Testis (tissue), 5 donors: ENCODE measurements around the gene BBOX1. TPM values are rescaled to one million over a fixed set of nuclear protein-coding genes. Genes with fewer than 3 reads are reported as not detected.

Experiments
- DNase-seq: peaks from one replicate; pipeline ENCODE4 v3.0.0-alpha.2; 2019
- H3K27ac ChIP-seq, 2 donors: fragments of 200-600 bp; sonication (generic); one replicate each; pipeline ENCODE4 v1.5.1; 2019
- H3K27me3 ChIP-seq: fragments of 200-600 bp; sonication (generic); one replicate; pipeline ENCODE4 v1.5.1; 2019
- H3K36me3 ChIP-seq: fragments of 200-600 bp; sonication (generic); one replicate; pipeline ENCODE4 v1.5.1; 2017; ENCODE audit warnings: low read depth; ENCODE audit errors: missing control alignments
- H3K4me1 ChIP-seq: fragments of 200-600 bp; sonication (generic); one replicate; pipeline ENCODE4 v1.5.1; 2019
- H3K4me3 ChIP-seq, 2 donors: fragments of 200-600 bp; sonication (generic); one replicate each; pipeline ENCODE4 v1.5.1; 2017 to 2019
- H3K9me3 ChIP-seq: fragments of 200-600 bp; sonication (generic); one replicate; pipeline ENCODE4 v1.5.1; 2017
- CTCF ChIP-seq, 3 experiments: fragments of 450-650 bp in 2 of 3; fragments of 200-600 bp in 1 of 3; sonication (generic) in 1 of 3; IDR thresholded peaks; one replicate each; pipeline ENCODE4 v1.5.1; 2016 to 2019; ENCODE audit warnings: antibody characterized with exemption in 3 of 3, mild to moderate bottlenecking in 2 of 3, moderate library complexity in 1 of 3
- POLR2A ChIP-seq: fragments of 450-650 bp; IDR thresholded peaks from one replicate; pipeline ENCODE4 v1.6.1; 2017; ENCODE audit warnings: antibody characterized with exemption, mild to moderate bottlenecking, moderate library complexity
- WGBS, 2 donors: methylation state at CpG; one replicate each; pipeline ENCODE4 v1.1.5; 2018; 5-methylcytosine and 5-hydroxymethylcytosine counted together
- intact Hi-C: fragments of 100-400 bp; cut with DNase I; formaldehyde crosslinking; loops from one replicate; pipeline ENCODE4 v1.15.1; 2023; ENCODE audit warnings: low total_unique reads
- long read RNA-seq, 2 donors: transcript quantifications; one replicate each; lab custom pipeline, GENCODE V29; 2026
- polyA plus RNA-seq: library from polyadenylated mRNA; stranded (reverse); fragments of 350-450 nt; fragmentation: Illumina TruSeq; extraction: RNeasy Lipid Tissue Mini Kit (QIAGEN cat#74804); gene quantifications from one replicate; pipeline ENCODE4 v1.2.3, GENCODE V29; 2014; ENCODE audit warnings: low read depth, low replicate concordance; ENCODE audit not compliant: insufficient read depth
- total RNA-seq, 2 donors: library from RNA; depleted of rRNA; stranded (reverse); fragments of >200 nt; gene quantifications; one replicate each; pipeline ENCODE4 v1.2.3, GENCODE V29; 2016

Gene BBOX1, protein sequence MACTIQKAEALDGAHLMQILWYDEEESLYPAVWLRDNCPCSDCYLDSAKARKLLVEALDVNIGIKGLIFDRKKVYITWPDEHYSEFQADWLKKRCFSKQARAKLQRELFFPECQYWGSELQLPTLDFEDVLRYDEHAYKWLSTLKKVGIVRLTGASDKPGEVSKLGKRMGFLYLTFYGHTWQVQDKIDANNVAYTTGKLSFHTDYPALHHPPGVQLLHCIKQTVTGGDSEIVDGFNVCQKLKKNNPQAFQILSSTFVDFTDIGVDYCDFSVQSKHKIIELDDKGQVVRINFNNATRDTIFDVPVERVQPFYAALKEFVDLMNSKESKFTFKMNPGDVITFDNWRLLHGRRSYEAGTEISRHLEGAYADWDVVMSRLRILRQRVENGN
- under 1 TPM in 1 of 2 donors, not detected in 1; 0.24 TPM for total RNA-seq
- 1.2 TPM for polyA plus RNA-seq
- long read RNA-seq, donor 1: 0 reads
- long read RNA-seq, donor 2: 0 reads

DNA sequence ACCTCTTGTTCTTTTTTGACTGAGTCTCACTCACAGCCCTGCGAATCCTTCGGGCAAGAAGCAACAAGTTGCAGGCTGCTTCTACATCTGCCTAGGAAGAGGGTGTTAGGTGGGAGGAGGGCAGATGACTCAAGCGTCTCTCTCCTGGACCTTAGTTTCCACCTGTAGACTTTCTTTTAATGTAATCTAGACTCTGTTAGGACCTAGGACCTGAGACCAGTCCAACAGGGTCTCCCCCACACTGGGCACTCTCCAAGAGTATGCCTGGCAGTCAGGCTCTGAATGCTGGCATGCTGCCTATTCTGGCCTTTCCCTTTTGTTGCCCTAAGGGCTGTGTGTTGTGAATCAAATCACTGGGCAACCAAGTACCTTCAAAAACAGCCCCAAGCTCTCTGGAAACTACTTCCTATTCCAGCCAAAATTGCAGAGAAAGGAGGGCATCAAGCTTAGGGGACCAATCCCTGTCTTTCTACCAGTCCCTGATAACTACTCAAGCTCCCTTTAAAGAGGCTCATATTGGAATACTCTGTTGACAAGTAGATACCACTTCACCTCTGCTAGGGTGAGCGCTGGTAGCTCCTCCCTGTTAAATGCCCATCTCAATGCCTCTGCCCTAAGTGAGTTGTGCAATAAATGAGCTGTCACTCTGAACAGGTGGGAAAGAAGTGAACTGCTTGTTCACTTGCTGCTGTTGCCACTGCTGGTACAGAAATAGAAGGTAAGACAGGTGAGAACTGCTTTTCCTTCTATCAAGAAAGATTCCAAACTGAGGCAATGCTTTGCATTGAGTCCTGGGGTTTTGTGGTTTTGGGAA, at the start of gene BBOX1:
BBOX1 (plus strand) TSS at position 514 of the 814 bp plus-strand sequence. CDS start 14,616 bp downstream, outside the sequence.
- Histone ChIP-seq H3K4me1 (no peaks in the 10 kb centered on the region), H3K27me3 (no peaks in the 10 kb centered on the region), H3K36me3 (no peaks in the 10 kb centered on the region), H3K27ac (no peak within 1 kb of the TSS), H3K9me3 (no peaks in the 10 kb centered on the region), H3K4me3 (no peak within 1 kb of the TSS)
- 49 to 58% methylated on average over 4 of the region's 4 CpGs for WGBS, 2 donors
- TF ChIP-seq CTCF (IDR thresholded peaks at IDR 0.05) (no peak), POLR2A (no peak)
- DNase-seq: peak; percentile 35
- intact Hi-C loops: no loop called here

- Histone ChIP-seq H3K4me3 (no peak overlapping the region), H3K4me1 (no peaks in the 10 kb centered on the region)
- 76 to 96% methylated on average over 1 of the region's 1 CpG for WGBS, 2 donors
Measured at GRCh38 chr11:26992031-26992541, 48.5 kb upstream of the BBOX1 start.

GRCh38 chr11:26993965-26994457, 46.6 kb upstream of the BBOX1 start, which contains the start of gene FIBIN:
FIBIN (plus strand) TSS chr11:26994112; CDS start chr11:26994527, 415 bp downstream.
- no peaks in the 10 kb centered on the region for H3K9me3 ChIP-seq
- H3K4me1 ChIP-seq: no peaks in the 10 kb centered on the region
- H3K27me3 ChIP-seq: no peaks in the 10 kb centered on the region
- H3K27ac ChIP-seq: no peak within 1 kb of the TSS
- H3K36me3 ChIP-seq: no peaks in the 10 kb centered on the region
- TF ChIP-seq CTCF (IDR thresholded peaks at IDR 0.05) (no peak), POLR2A (no peak)
- WGBS, 2 donors: 3 to 5% methylated on average over 9 to 18 of the region's 22 CpGs
- intact Hi-C loops: no loop called here
- DNase-seq: peak; percentile 23
- peak within 1 kb of the TSS; percentile 45 to 63 for H3K4me3 ChIP-seq

More at GRCh38 chr11:26992031-26992541, 48.5 kb upstream of the BBOX1 start:
- DNase-seq: no peak
- H3K27ac ChIP-seq: no peak overlapping the region
- TF ChIP-seq POLR2A (no peak), CTCF (IDR thresholded peaks at IDR 0.05) (no peak)
- no peaks in the 10 kb centered on the region for H3K36me3 ChIP-seq
- H3K9me3 ChIP-seq: no peaks in the 10 kb centered on the region
- intact Hi-C loops: no loop called here
- no peaks in the 10 kb centered on the region for H3K27me3 ChIP-seq

DNA sequence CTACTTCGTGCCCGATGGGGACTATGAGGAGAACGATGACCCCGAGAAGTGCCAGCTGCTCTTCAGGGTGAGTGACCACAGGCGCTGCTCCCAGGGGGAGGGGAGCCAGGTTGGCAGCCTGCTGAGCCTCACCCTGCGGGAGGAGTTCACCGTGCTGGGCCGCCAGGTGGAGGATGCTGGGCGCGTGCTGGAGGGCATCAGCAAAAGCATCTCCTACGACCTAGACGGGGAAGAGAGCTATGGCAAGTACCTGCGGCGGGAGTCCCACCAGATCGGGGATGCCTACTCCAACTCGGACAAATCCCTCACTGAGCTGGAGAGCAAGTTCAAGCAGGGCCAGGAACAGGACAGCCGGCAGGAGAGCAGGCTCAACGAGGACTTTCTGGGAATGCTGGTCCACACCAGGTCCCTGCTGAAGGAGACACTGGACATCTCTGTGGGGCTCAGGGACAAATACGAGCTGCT, 46.0 kb upstream of the BBOX1 start:
- Histone ChIP-seq H3K9me3 (no peaks in the 10 kb centered on the region), H3K4me3 (peak overlapping the region; percentile 45 to 63), H3K36me3 (no peaks in the 10 kb centered on the region), H3K27me3 (no peaks in the 10 kb centered on the region), H3K27ac (no peak overlapping the region), H3K4me1 (no peaks in the 10 kb centered on the region)
- no peak for TF ChIP-seq CTCF (IDR thresholded peaks at IDR 0.05)
- TF ChIP-seq POLR2A: no peak
- no peak for DNase-seq
- WGBS, 2 donors: 26 to 32% methylated on average over 17 to 19 of the region's 19 CpGs
- intact Hi-C loops: no loop called here
